Activated CD4-positive, alpha-beta T cell treated with anti-CD3 and anti-CD28 coated beads for 1 hour (primary cell): ENCODE results near the gene OR2G6.

Source experiments
- DNase-seq: peaks from one replicate; pipeline ENCODE4 v3.0.0-alpha.2; 2020

OR2G6 gene

GRCh38 chr1:248576260-248576980, 68.5 kb downstream of the OR2G6 start:
- no peak for DNase-seq
